K562 (cell line): ENCODE measurements around the gene LSM4. TPM values are rescaled to one million over a fixed set of nuclear protein-coding genes. Genes with fewer than 3 reads are reported as not detected.
A peak's percentile ranks its signal among the peaks of the same experiment; 100 is the strongest.

Experiments used
- ARID2 ChIP-seq: fragments of 450-650 bp; IDR thresholded peaks from 2 replicates; pipeline ENCODE4 v1.6.1; 2017; ENCODE audit warnings: antibody characterized with exemption, mild to moderate bottlenecking
- CEBPB ChIP-seq: fragments of 450-650 bp; IDR thresholded peaks from 2 replicates; pipeline ENCODE4 v1.6.1; 2016; ENCODE audit warnings: missing genetic modification characterization, missing compliant biosample characterization
- CGGBP1 ChIP-seq: fragments of 250-450 bp; sonication (Bioruptor Pico); IDR thresholded peaks from 2 replicates; pipeline ENCODE4 v1.9.0; 2021; ENCODE audit warnings: mild to moderate bottlenecking
- GABPB1 ChIP-seq: sonication (generic); formaldehyde crosslinking; IDR thresholded peaks from 2 replicates; pipeline ENCODE4 v1.8.0; 2022; ENCODE audit warnings: mild to moderate bottlenecking, missing genetic modification reagents
- GMEB1 ChIP-seq: fragments of 250-450 bp; sonication (Bioruptor Pico); IDR thresholded peaks from 2 replicates; pipeline ENCODE4 v1.4.0; 2020; ENCODE audit warnings: mild to moderate bottlenecking
- JUNB ChIP-seq: fragments of 450-650 bp; formaldehyde crosslinking; conservative IDR thresholded peaks from 2 replicates; pipeline ENCODE4 v1.4.0; 2020; ENCODE audit warnings: mild to moderate bottlenecking
- MITF ChIP-seq: IDR thresholded peaks from 2 replicates; pipeline ENCODE4 v1.6.1; 2014; ENCODE audit warnings: antibody characterized with exemption
- MYNN ChIP-seq, 2 experiments: sonication (generic); formaldehyde crosslinking in 1 of 2; IDR thresholded peaks; 2 replicates each; pipeline versions ENCODE4 v1.5.0 to v1.6.1; 2016 to 2020; ENCODE audit warnings: antibody characterized with exemption in 1 of 2, missing genetic modification reagents in 1 of 2
- NBN ChIP-seq: fragments of 450-650 bp; IDR thresholded peaks from 2 replicates; pipeline ENCODE4 v1.6.1; 2016; ENCODE audit warnings: low read depth, mild to moderate bottlenecking
- NKRF ChIP-seq: fragments of 450-650 bp; IDR thresholded peaks from 2 replicates; pipeline ENCODE4 v1.6.1; 2016; ENCODE audit warnings: borderline replicate concordance
- SLC30A9 ChIP-seq: fragments of 250-450 bp; sonication (Bioruptor Pico); IDR thresholded peaks from 2 replicates; pipeline ENCODE4 v1.8.0; 2022; ENCODE audit warnings: mild to moderate bottlenecking, moderate library complexity
- TAF9B ChIP-seq: fragments of 450-650 bp; IDR thresholded peaks from 2 replicates; pipeline ENCODE4 v1.6.1; 2018; ENCODE audit warnings: mild to moderate bottlenecking; ENCODE audit not compliant: partially characterized antibody
- YY1 ChIP-seq, 3 experiments: IDR thresholded peaks; 2 replicates each; pipeline ENCODE4 v1.6.1; 2011; ENCODE audit warnings: low read length in 2 of 3, mild to moderate bottlenecking in 2 of 3, moderate library complexity in 2 of 3, borderline replicate concordance in 1 of 3, control low read depth in 1 of 3, low read depth in 1 of 3; ENCODE audit not compliant: insufficient read depth in 3 of 3, insufficient replicate concordance in 2 of 3, control insufficient read depth in 1 of 3, insufficient read length in 1 of 3; ENCODE audit errors: extremely low read depth in 1 of 3
- ZC3H4 ChIP-seq: sonication (generic); formaldehyde crosslinking; IDR thresholded peaks from 2 replicates; pipeline ENCODE4 v1.9.0; 2021; ENCODE audit warnings: missing genetic modification reagents, borderline replicate concordance
- ZNF609 ChIP-seq: sonication (generic); formaldehyde crosslinking; IDR thresholded peaks from 2 replicates; pipeline ENCODE4 v1.8.1; 2023; ENCODE audit warnings: missing genetic modification reagents, mild to moderate bottlenecking, borderline replicate concordance
- ZNF740 ChIP-seq, 3 experiments: fragments of 200-800 bp in 1 of 3; sonication (Bioruptor generic) in 1 of 3; sonication (generic) in 1 of 3; formaldehyde crosslinking in 1 of 3; IDR thresholded peaks; 2 replicates each; pipeline versions ENCODE4 v1.6.1 to v1.8.0; 2016 to 2022; ENCODE audit warnings: mild to moderate bottlenecking in 2 of 3, missing compliant biosample characterization in 2 of 3, missing genetic modification characterization in 2 of 3, missing genetic modification reagents in 1 of 3
- polyA plus RNA-seq, 8 experiments: library from polyadenylated mRNA; depleted of rRNA in 4 of 8; stranded (reverse) in 5 of 8; unstranded in 3 of 8; fragments of >200 nt; fragmentation: Nextera tagmentation in 2 of 8; fragmentation: Illumina TruSeq in 1 of 8; extraction: Ambion mirVana in 2 of 8; extraction: Trizol in 1 of 8; gene quantifications; 2 replicates each; pipeline versions ENCODE4 v1.2.1 to v1.2.3, GENCODE V29; 2011 to 2014; ENCODE audit warnings: inconsistent platforms in 1 of 8, missing spikeins in 1 of 8
- total RNA-seq, 7 experiments: library from RNA; depleted of rRNA in 6 of 7; stranded (reverse); fragments of >200 nt in 6 of 7; fragmentation: Illumina TruSeq in 2 of 7; extraction: Trizol in 2 of 7; gene quantifications; 2 replicates each; pipeline versions ENCODE4 v1.2.1 to v1.2.3, GENCODE V29; 2011 to 2021; ENCODE audit warnings: low replicate concordance in 1 of 7

The LSM4 gene
- total and polyA plus RNA-seq, 9 of the 15 experiments (the other 6 are each of a cell fraction or from before 2014, with no cell fraction given): 11.9 to 763 (median 202) TPM

- TF ChIP-seq ZNF609 (CRISPR knock-in tag) (no peak), MITF (no peak), SLC30A9 (CRISPR knock-in tag) (no peak), ZNF740 (CRISPR knock-in tag; IDR thresholded peaks at IDR 0.05) (no peak), ZNF740 (tag; IDR thresholded peaks at IDR 0.05) (no peak), GABPB1 (CRISPR knock-in tag) (no peak), NBN (peak; percentile 44; the same call in 1 of the 2 replicates), TAF9B (no peak), MYNN (IDR thresholded peaks at IDR 0.05) (no peak), MYNN (CRISPR knock-in tag; IDR thresholded peaks at IDR 0.05) (no peak), ZC3H4 (no peak), CEBPB (tag) (no peak), YY1 (IDR thresholded peaks at IDR 0.05; ENCODE audit: borderline replicate concordance in 1 of 3, control insufficient read depth in 1 of 3, extremely low read depth in 1 of 3, insufficient read depth in 3 of 3, insufficient read length in 1 of 3, insufficient replicate concordance in 2 of 3, low read depth in 1 of 3, low read length in 2 of 3) (peak in 1 of 3 experiments; percentile 6), GMEB1 (CRISPR knock-in tag) (no peak), JUNB (CRISPR knock-in tag) (no peak), NKRF (peak; percentile 37; the same call in 1 of the 2 replicates), CGGBP1 (CRISPR knock-in tag) (no peak), ARID2 (no peak)
Observed at GRCh38 chr19:18282788-18283141, 40.1 kb downstream of the LSM4 start (continued).
